SKM-1 treated with dmso at 0.1 percent for 144 hours (cell line): ENCODE data around the gene ADAM12.

Experiments
- DNase-seq: peaks from one replicate; lab custom pipeline; 2025; ENCODE audit not compliant: unreplicated experiment; lab: John Stamatoyannopoulos, UW

Gene ADAM12

DNA sequence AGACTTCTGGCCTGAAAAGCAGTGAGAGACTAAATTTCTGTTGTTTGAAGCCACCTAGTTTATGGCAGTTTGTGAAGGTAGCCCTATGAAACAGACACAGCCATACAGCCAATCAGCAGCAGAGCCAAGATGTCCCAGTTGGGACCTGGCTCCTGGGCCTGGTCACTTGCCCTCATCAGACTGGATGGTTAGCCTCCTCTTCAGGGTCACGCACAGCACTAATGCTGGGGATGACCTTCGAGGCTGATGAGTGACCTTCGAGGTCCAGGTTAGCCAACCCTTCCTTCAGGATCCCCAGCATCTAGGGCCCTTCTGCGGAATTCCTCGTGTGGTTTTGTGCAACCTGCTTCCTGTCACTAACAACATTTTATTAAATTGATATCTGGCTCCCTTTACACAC is 262.3 kb downstream of the ADAM12 start:
- DNase-seq: no peak

- DNase-seq: no peak
Measured at GRCh38 chr10:126124668-126125349, 263.5 kb downstream of the ADAM12 start.

DNA sequence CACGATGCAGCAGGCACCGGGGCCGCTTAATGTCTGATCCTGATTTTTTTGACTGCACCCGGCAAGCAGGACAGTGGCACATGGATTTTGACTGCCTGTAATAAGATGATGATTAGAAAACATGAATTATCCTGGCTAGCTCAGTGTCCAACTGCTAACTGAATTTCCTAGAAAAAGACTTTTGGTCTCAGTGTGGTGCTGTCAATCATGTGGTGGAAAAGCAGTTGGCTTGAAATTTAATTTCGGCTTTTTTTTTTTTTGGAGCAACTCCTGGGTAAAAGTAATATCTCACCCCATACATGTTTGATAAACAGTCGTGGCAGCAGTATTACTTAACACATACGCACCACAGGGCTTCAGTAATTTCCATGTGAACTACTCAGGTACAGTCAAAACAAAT is 264.2 kb downstream of the ADAM12 start:
- no peak for DNase-seq

DNA sequence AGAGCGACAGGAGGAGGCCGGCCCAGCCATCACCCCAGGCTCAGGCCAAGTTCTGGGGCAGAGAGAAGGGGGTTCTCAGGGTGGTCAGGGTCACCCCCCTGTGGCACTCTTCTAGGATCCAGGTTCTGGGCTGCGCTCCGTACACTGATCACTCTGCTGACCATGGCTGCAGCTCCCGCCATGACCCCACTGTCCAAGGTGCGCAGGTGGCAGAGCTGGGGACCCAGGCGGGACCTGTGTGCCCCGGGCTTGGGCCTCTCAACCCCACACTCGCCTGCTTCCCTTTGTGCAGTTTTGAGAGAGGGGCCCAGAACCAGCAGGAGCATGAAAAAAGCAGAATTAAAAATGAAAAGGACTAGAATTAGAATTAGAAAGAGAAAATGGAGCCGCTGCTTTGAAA is 264.8 kb downstream of the ADAM12 start:
- DNase-seq: no peak

DNA sequence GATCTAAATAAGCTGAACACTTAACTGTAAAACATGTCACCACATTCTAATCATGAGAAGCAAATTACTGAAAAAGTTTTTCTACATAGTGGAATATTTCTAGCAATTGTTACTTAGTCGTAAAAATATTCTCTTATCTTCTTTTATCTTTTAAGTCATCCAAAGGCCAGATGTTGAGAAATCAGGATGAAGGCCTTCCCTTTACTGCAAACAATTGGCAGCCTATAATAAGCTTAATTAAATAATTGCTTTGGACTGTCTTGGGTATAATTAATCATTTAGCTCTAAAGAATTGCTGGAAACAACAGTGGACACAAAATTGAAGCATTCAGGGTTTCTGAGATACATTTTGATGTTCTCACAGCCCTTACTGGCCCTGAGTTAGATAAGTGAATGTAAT is 265.4 kb downstream of the ADAM12 start:
- no peak for DNase-seq

DNA sequence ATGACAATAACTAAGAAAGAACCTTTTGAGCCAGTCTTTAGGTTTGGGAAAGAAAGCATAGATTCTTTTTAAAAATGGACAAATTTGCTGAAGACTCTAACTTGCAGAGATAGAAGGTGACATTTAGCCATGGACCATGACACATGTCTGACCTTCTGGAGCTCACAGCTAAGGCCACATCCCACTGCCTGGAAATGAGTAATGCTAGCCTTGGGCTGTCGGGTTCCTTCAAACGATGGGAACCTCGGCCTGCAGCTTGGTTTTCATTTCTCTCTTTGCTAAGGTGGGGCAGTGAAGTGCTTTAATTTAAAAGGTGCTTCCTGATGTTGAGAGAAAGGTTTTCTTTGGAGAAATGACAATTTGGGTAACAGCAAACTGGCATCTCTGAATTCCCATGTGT is 268.7 kb downstream of the ADAM12 start:
- no peak for DNase-seq

GRCh38 chr10:126118476-126118875 is 269.8 kb downstream of the ADAM12 start:
- no peak for DNase-seq

- DNase-seq: no peak
Measured at GRCh38 chr10:126117196-126117595, 271.1 kb downstream of the ADAM12 start.

- no peak for DNase-seq
Measured at GRCh38 chr10:126115886-126116285, 272.4 kb downstream of the ADAM12 start.

- no peak for DNase-seq
Measured at GRCh38 chr10:126114884-126115555, 273.3 kb downstream of the ADAM12 start.

DNA sequence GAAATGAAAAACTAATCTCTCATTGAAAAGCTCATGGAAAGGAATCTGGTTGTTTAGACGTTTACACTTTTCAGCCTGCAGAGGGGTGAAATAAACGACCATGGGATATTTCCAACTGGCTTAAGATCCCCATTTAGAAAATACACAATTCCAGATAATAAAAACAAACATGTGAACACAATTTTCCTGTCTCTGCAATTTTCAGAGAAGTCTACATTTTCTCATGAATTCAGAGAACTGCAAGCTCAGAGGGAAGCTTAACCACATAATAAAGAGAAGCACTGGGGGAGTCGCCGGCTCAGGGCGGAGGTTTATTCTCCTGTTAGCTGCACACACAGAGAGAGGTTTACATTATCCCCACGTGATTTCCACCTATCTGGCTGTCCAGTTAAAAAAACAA is 276.8 kb downstream of the ADAM12 start:
- no peak for DNase-seq

GRCh38 chr10:126110489-126111180 is 277.6 kb downstream of the ADAM12 start:
- no peak for DNase-seq

DNA sequence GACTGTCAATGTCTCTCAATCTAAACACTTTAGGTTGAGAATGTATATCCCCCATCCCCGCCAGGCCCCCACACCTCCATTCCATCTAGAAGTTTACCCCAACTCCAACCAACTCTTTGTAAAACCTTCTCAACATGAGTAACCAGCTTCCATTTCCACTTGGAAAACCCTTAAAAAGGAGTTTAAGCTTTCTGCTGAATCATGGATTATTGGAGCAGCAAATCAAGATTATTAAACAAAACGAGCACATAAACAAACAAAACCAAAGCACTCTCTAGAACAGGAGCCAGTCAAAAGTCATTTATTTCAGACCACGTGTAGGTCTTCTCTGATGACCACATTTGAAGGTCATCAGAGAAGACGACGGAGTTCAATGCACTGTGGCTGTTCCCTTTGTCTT is 278.4 kb downstream of the ADAM12 start:
- no peak for DNase-seq

GRCh38 chr10:126108693-126109092 is 279.6 kb downstream of the ADAM12 start:
- DNase-seq: no peak

GRCh38 chr10:126104767-126105166 is 283.5 kb downstream of the ADAM12 start:
- DNase-seq: peak; percentile 66

GRCh38 chr10:126102636-126103035 is 285.6 kb downstream of the ADAM12 start:
- no peak for DNase-seq

DNA sequence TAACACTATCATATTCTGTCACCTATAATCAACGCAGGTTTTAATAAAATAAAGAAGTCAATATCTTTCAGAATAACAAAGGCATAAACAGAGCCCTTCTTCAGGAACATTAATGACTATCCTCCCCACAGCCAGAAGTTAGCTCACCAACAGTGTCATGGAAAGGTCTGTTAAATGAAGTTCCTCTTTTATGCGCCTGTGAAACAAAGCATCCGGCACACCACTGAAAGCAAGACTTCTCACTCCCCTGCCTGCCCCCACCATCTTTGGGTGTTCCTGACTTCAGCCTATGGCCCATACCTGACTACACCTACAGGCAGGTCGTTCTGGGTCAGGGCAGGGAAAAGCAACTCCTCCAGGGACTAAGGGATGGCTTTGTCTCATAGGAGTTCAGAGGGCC is 286.5 kb downstream of the ADAM12 start:
- peak; percentile 83 for DNase-seq

- no peak for DNase-seq
Measured at GRCh38 chr10:126101325-126101724, 287.0 kb downstream of the ADAM12 start.

- no peak for DNase-seq
Measured at GRCh38 chr10:126099366-126099765, 288.9 kb downstream of the ADAM12 start.

- no peak for DNase-seq
Measured at GRCh38 chr10:126098226-126098581, 290.1 kb downstream of the ADAM12 start.

- DNase-seq: no peak
Measured at GRCh38 chr10:126097558-126098225, 290.6 kb downstream of the ADAM12 start.

DNA sequence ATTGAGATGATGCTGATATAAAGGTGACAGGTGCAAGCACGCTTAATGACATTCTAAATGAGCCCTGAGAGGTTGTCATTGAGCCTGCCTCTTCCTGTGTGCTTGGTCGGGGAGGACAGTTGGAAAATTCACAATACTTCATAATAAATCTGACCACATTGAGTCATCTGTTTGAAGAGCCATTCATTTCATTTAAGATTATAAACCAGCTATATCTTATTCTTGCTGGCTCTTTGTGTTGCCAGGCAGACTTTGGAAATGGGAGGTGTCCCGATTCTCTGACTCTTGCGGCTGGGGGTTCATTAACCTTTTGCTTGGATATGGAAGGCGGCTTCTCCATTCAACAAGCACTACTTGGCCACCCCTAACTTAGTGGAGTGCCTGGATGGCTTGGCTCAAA is 293.7 kb downstream of the ADAM12 start:
- no peak for DNase-seq
